ENCODE results near the gene USP34. TPM values are rescaled to one million over a fixed set of nuclear protein-coding genes. Genes with fewer than 3 reads are reported as not detected.
A peak's percentile ranks its signal among the peaks of the same experiment; 100 is the strongest.

Gene USP34
- total and polyA plus RNA-seq, 9 of the 15 experiments (the other 6 are each of a cell fraction or from before 2014, with no cell fraction given): 19.8 to 108 (median 67.8) TPM

- TF ChIP-seq, protein P1, sequence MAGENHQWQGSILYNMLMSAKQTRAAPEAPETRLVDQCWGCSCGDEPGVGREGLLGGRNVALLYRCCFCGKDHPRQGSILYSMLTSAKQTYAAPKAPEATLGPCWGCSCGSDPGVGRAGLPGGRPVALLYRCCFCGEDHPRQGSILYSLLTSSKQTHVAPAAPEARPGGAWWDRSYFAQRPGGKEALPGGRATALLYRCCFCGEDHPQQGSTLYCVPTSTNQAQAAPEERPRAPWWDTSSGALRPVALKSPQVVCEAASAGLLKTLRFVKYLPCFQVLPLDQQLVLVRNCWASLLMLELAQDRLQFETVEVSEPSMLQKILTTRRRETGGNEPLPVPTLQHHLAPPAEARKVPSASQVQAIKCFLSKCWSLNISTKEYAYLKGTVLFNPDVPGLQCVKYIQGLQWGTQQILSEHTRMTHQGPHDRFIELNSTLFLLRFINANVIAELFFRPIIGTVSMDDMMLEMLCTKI (IDR thresholded peaks at IDR 0.05; ENCODE audit: partially characterized antibody): no peak
- TF ChIP-seq ZC3H8 (IDR thresholded peaks at IDR 0.05): no peak
- TF ChIP-seq SNIP1 (IDR thresholded peaks at IDR 0.05; ENCODE audit: low read depth): no peak
- no peak for TF ChIP-seq MBD1 (CRISPR knock-in tag; IDR thresholded peaks at IDR 0.05)
- no peak for TF ChIP-seq TGIF2 (CRISPR knock-in tag; IDR thresholded peaks at IDR 0.05)
- TF ChIP-seq ETV6 (IDR thresholded peaks at IDR 0.05; ENCODE audit: borderline replicate concordance in 1 of 2, low read depth in 2 of 2, low read length in 1 of 2): no peak
- no peak for TF ChIP-seq ETV6 (CRISPR knock-in tag; IDR thresholded peaks at IDR 0.05; ENCODE audit: borderline replicate concordance)
- TF ChIP-seq, protein P2, sequence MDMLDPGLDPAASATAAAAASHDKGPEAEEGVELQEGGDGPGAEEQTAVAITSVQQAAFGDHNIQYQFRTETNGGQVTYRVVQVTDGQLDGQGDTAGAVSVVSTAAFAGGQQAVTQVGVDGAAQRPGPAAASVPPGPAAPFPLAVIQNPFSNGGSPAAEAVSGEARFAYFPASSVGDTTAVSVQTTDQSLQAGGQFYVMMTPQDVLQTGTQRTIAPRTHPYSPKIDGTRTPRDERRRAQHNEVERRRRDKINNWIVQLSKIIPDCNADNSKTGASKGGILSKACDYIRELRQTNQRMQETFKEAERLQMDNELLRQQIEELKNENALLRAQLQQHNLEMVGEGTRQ (CRISPR knock-in tag; IDR thresholded peaks at IDR 0.05): no peak; the same call in 1 of the 2 replicates
- peak; percentile 58; the same call in 1 of the 2 replicates for TF ChIP-seq RUNX1 (IDR thresholded peaks at IDR 0.05; ENCODE audit: low read depth)
- no peak; the same call in 1 of the 2 replicates for TF ChIP-seq JUND (IDR thresholded peaks at IDR 0.05; ENCODE audit: borderline replicate concordance, low read depth, low read length)
- TF ChIP-seq JUND (tag; IDR thresholded peaks at IDR 0.05; ENCODE audit: borderline replicate concordance, low read depth, low read length): no peak; the same call in 2 of the 3 replicates
- no peak for TF ChIP-seq CHCHD3 (CRISPR knock-in tag; IDR thresholded peaks at IDR 0.05)
- TF ChIP-seq ZNF3 (CRISPR knock-in tag; IDR thresholded peaks at IDR 0.05): no peak
- TF ChIP-seq HNRNPK (IDR thresholded peaks at IDR 0.05; ENCODE audit: low read depth, low read length, poor library complexity, severe bottlenecking): peak; percentile 90
- TF ChIP-seq ZNF274 (IDR thresholded peaks at IDR 0.05; ENCODE audit: borderline replicate concordance, low read depth, low read length): no peak
- 0 out of 2 replicates have a peak, but pooled peaks have one; percentile 61 for TF ChIP-seq KAT7 (CRISPR knock-in tag; IDR thresholded peaks at IDR 0.05; ENCODE audit: borderline replicate concordance)
- TF ChIP-seq ZNF408 (CRISPR knock-in tag; IDR thresholded peaks at IDR 0.05; ENCODE audit: low read depth): no peak
- TF ChIP-seq MYBL2 (IDR thresholded peaks at IDR 0.05; ENCODE audit: low read depth): no peak
- no peak for TF ChIP-seq MYBL2 (CRISPR knock-in tag; IDR thresholded peaks at IDR 0.05; ENCODE audit: borderline replicate concordance)
- TF ChIP-seq WHSC1 (IDR thresholded peaks at IDR 0.05; ENCODE audit: low read length): no peak
- peak; percentile 92 for TF ChIP-seq ZNF395 (CRISPR knock-in tag; IDR thresholded peaks at IDR 0.05)
- TF ChIP-seq ZBTB1 (CRISPR knock-in tag; IDR thresholded peaks at IDR 0.05; ENCODE audit: borderline replicate concordance, low read depth): no peak; the same call in 1 of the 2 replicates
- no peak for TF ChIP-seq ZNF253 (CRISPR knock-in tag; conservative IDR thresholded peaks at IDR 0.05)
Observed at GRCh38 chr2:61470965-61471904, at the start of gene USP34 (continued).

Measured in K562 (cell line).